Keratinocyte (primary cell): ENCODE measurements around the gene FOXP2. TPM values are rescaled to one million over a fixed set of nuclear protein-coding genes. Genes with fewer than 3 reads are reported as not detected.

Experiments used
- DNase-seq: peaks from one replicate; pipeline ENCODE4 v3.0.0-alpha.2; 2011; ENCODE audit warnings: low read depth, missing footprints, low spot score
- FAIRE-seq: peaks from 2 replicates; lab custom pipeline; 2011; peaks lifted over from hg19 to GRCh38; lab: Jason Lieb, UNC
- H2AFZ ChIP-seq: 2 replicates; pipeline ENCODE4 v1.6.0; 2012; ENCODE audit warnings: low read length, control low read depth, inconsistent platforms; ENCODE audit not compliant: control insufficient read depth
- H3K27ac ChIP-seq: 2 replicates; pipeline ENCODE4 v1.5.1; 2011; ENCODE audit warnings: low read length; ENCODE audit not compliant: control insufficient read depth, insufficient read depth
- H3K27me3 ChIP-seq: 3 replicates; pipeline ENCODE4 v1.6.0; 2011; ENCODE audit warnings: low read length; ENCODE audit not compliant: control insufficient read depth, insufficient read depth; ENCODE audit errors: extremely low read depth
- H3K36me3 ChIP-seq, 2 experiments: 2 replicates in 1 of 2; 3 replicates in 1 of 2; pipeline ENCODE4 v1.5.1; 2011; ENCODE audit warnings: low read length in 2 of 2, mild to moderate bottlenecking in 1 of 2; ENCODE audit not compliant: control insufficient read depth in 2 of 2, insufficient read depth in 2 of 2; ENCODE audit errors: extremely low read depth in 1 of 2
- H3K4me1 ChIP-seq: 3 replicates; pipeline ENCODE4 v1.5.1; 2011; ENCODE audit warnings: low read length; ENCODE audit not compliant: control insufficient read depth, insufficient read depth; ENCODE audit errors: extremely low read depth
- H3K4me2 ChIP-seq: 3 replicates; pipeline ENCODE4 v1.6.0; 2011; ENCODE audit warnings: low read depth, low read length; ENCODE audit not compliant: control insufficient read depth, insufficient read depth; ENCODE audit errors: extremely low read depth
- H3K4me3 ChIP-seq, 3 experiments: fragments of 200-600 bp in 1 of 3; sonication (generic) in 1 of 3; 2 replicates in 2 of 3; 3 replicates in 1 of 3; pipeline ENCODE4 v1.5.1; 2011 to 2016; ENCODE audit warnings: low read length in 3 of 3, mild to moderate bottlenecking in 3 of 3, control low read depth in 2 of 3, inconsistent platforms in 1 of 3, low read depth in 1 of 3, mixed read lengths in 1 of 3, mixed run types in 1 of 3, moderate library complexity in 1 of 3; ENCODE audit not compliant: control insufficient read depth in 2 of 3, insufficient read depth in 2 of 3; ENCODE audit errors: extremely low read depth in 1 of 3
- H3K79me2 ChIP-seq: 2 replicates; pipeline ENCODE4 v1.6.0; 2012; ENCODE audit warnings: low read length; ENCODE audit not compliant: control insufficient read depth, insufficient read depth
- H3K9ac ChIP-seq: 3 replicates; pipeline ENCODE4 v1.6.0; 2011; ENCODE audit warnings: low read length; ENCODE audit not compliant: control insufficient read depth, insufficient read depth; ENCODE audit errors: extremely low read depth
- H3K9me1 ChIP-seq: 3 replicates; pipeline ENCODE4 v1.6.0; 2011; ENCODE audit warnings: low read length; ENCODE audit not compliant: control insufficient read depth, insufficient read depth; ENCODE audit errors: extremely low read depth
- H3K9me3 ChIP-seq: 2 replicates; pipeline ENCODE4 v1.5.1; 2012; ENCODE audit warnings: low read depth, low read length; ENCODE audit not compliant: control insufficient read depth
- H4K20me1 ChIP-seq: 3 replicates; pipeline ENCODE4 v1.6.0; 2011; ENCODE audit warnings: low read length; ENCODE audit not compliant: control insufficient read depth, insufficient read depth; ENCODE audit errors: extremely low read depth
- CTCF ChIP-seq, 3 experiments: IDR thresholded peaks in 1 of 3; conservative IDR thresholded peaks in 1 of 3; optimal IDR thresholded peaks in 1 of 3; 2 replicates in 2 of 3; 3 replicates in 1 of 3; pipeline versions ENCODE3 to v1.5.1; 2011; ENCODE audit warnings: low read length in 3 of 3, mild to moderate bottlenecking in 3 of 3, moderate library complexity in 2 of 3, control low read depth in 1 of 3, inconsistent platforms in 1 of 3; ENCODE audit not compliant: insufficient read depth in 2 of 3; ENCODE audit errors: extremely low read depth in 1 of 3
- EZH2 ChIP-seq: IDR thresholded peaks from one replicate; pipeline ENCODE4 v1.6.1; 2012; ENCODE audit warnings: inconsistent platforms, mild to moderate bottlenecking, low read length, moderate library complexity
- dilution Hi-C: fragments of 300-500 bp; cut with MboI; formaldehyde crosslinking; loops from one replicate; pipeline ENCODE4 v1.7.0; 2020; ENCODE audit warnings: low sequenced_read_pairs; ENCODE audit not compliant: extremely low pct_ligation_motif_present
- polyA plus RNA-seq, 5 experiments: library from polyadenylated mRNA; depleted of rRNA in 3 of 5; stranded (reverse) in 3 of 5; stranded (forward) in 1 of 5; unstranded in 1 of 5; fragments of >200 nt; gene quantifications; 1 replicate in 1 of 5; 2 replicates in 3 of 5; 3 replicates in 1 of 5; pipeline versions ENCODE4 v1.2.1 to v1.2.3, GENCODE V29; 2011 to 2012; ENCODE audit warnings: missing spikeins in 2 of 5, low read depth in 1 of 5, low replicate concordance in 1 of 5

Gene FOXP2
- polyA plus RNA-seq, 1 donor (not counting 4 experiments of a cell fraction or from before 2014, with no cell fraction given) = 0.98 TPM

- H3K9ac ChIP-seq = no peak overlapping the region
- H3K4me3 ChIP-seq = no peak overlapping the region
- no peaks in the 10 kb centered on the region for H3K9me1 ChIP-seq
- H3K27ac ChIP-seq = no peak overlapping the region
- no peak for TF ChIP-seq CTCF (optimal IDR thresholded peaks at IDR 0.05 in 1 of 3, IDR thresholded peaks at IDR 0.05 in 1 of 3, conservative IDR thresholded peaks at IDR 0.05 in 1 of 3; ENCODE audit: extremely low read depth in 1 of 3, insufficient read depth in 2 of 3, low read length in 3 of 3)
- no peak for TF ChIP-seq EZH2
- no peak overlapping the region for H2AFZ ChIP-seq
- no peak for FAIRE-seq
- H3K9me3 ChIP-seq = no peaks in the 10 kb centered on the region
- no peaks in the 10 kb centered on the region for H3K79me2 ChIP-seq
- dilution Hi-C loops = no loop called here
- H4K20me1 ChIP-seq = no peaks in the 10 kb centered on the region
- no peaks in the 10 kb centered on the region for H3K27me3 ChIP-seq
- no peaks in the 10 kb centered on the region for H3K36me3 ChIP-seq
- no peaks in the 10 kb centered on the region for H3K4me1 ChIP-seq
- DNase-seq = no peak
- no peak overlapping the region for H3K4me2 ChIP-seq
Measured at GRCh38 chr7:114630201-114630990, 215.8 kb downstream of the FOXP2 start.

- Histone ChIP-seq H3K4me3 (no peak overlapping the region), H3K9ac (no peak overlapping the region), H3K27ac (no peak overlapping the region), H4K20me1 (no peaks in the 10 kb centered on the region), H3K9me1 (no peaks in the 10 kb centered on the region), H3K36me3 (no peaks in the 10 kb centered on the region), H3K9me3 (no peaks in the 10 kb centered on the region), H3K27me3 (no peaks in the 10 kb centered on the region), H3K4me2 (no peak overlapping the region), H3K79me2 (no peaks in the 10 kb centered on the region), H2AFZ (no peak overlapping the region), H3K4me1 (no peaks in the 10 kb centered on the region)
- dilution Hi-C loops = no loop called here
- DNase-seq (no peak), FAIRE-seq (no peak)
- TF ChIP-seq CTCF (optimal IDR thresholded peaks at IDR 0.05 in 1 of 3, IDR thresholded peaks at IDR 0.05 in 1 of 3, conservative IDR thresholded peaks at IDR 0.05 in 1 of 3; ENCODE audit: extremely low read depth in 1 of 3, insufficient read depth in 2 of 3, low read length in 3 of 3) (no peak), EZH2 (no peak)
Measured at GRCh38 chr7:114631249-114631822, 216.7 kb downstream of the FOXP2 start.
